Duodenal mucosa (tissue), 2 donors: ENCODE data around the gene TRIM15.
A peak's percentile ranks its signal among the peaks of the same experiment; 100 is the strongest.
"Not testable (repeated sequence)": the region's sequence is repeated elsewhere in the genome, so short reads cannot be mapped to it uniquely, and the experiment has no call there.

ENCODE experiments used
- H3K27ac ChIP-seq: one replicate; pipeline ENCODE4 v1.7.0; 2013; ENCODE audit warnings: low read depth, low read length
- H3K27me3 ChIP-seq, 2 donors: one replicate each; pipeline ENCODE4 v1.7.0; 2013; ENCODE audit warnings: low read length in 2 of 2, control low read depth in 1 of 2; ENCODE audit not compliant: insufficient read depth in 2 of 2, control insufficient read depth in 1 of 2
- H3K36me3 ChIP-seq, 2 donors: one replicate each; pipeline ENCODE4 v1.7.0; 2013; ENCODE audit warnings: low read length in 2 of 2, control low read depth in 1 of 2; ENCODE audit not compliant: insufficient read depth in 2 of 2, control insufficient read depth in 1 of 2
- H3K4me1 ChIP-seq, 2 donors: one replicate each; pipeline ENCODE4 v1.7.0; 2013; ENCODE audit warnings: low read length in 2 of 2, control low read depth in 1 of 2; ENCODE audit not compliant: insufficient read depth in 2 of 2, control insufficient read depth in 1 of 2
- H3K4me3 ChIP-seq, 2 donors: one replicate each; pipeline ENCODE4 v1.7.0; 2013; ENCODE audit warnings: low read length in 2 of 2, low read depth in 1 of 2
- H3K9ac ChIP-seq, 2 donors: one replicate each; pipeline ENCODE4 v1.7.0; 2013; ENCODE audit warnings: low read length in 2 of 2, low read depth in 1 of 2
- H3K9me3 ChIP-seq, 2 donors: one replicate each; pipeline ENCODE4 v1.7.0; 2013; ENCODE audit warnings: low read length in 2 of 2, control low read depth in 1 of 2; ENCODE audit not compliant: control insufficient read depth in 1 of 2

Gene TRIM15

DNA sequence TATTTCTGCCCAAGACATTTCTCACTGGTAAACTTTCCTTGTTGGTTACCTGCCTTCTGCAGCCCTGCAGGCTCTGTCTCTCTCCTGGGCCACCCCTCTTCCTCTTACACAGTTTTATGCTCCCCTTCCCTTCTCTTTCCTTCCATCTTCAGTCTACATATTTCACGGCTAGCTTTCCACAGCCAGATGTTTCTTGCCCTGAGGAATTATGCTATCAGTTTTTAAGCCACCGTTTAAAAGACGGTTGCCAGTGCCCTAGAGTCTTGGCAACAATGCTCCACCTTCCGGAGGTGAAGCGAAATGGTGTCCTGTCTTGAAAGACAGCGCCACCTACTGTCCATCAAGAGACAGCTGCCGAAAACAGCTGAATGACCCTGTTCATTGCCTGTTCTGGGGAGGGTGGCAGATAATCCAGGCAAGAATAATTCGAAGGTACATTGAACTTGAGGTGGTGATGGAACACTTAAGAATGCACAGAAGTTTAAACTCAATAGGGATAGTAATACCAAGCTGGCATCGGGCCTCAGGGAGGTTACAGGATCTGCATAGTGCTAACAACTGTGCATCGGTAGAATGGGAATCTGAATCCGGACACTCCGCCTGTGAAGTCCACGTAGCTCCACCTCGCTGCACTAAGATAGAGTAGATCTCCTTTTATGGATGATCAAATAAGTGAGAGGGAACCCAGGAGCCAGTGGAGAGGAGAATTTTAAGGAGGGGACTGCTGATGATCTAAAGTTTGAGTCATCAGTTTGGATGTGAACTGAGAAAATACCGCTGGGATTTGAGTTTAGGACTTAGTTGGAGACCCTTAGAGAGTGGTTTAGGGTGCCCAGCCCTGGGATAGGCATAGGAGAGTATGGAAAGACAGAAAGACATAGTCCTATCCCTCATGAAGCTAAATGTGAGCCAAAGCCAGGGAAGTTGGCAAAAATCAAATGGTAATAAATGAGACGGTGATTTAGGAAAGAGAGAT is 32.2 kb upstream of the TRIM15 start:
- H3K4me3 ChIP-seq: peak overlapping the region in 1 of 2 donors; percentile 4
- H3K9me3 ChIP-seq: no peaks in the 10 kb centered on the region
- peaks cover 8 to 13% of the 10 kb centered on the region in 2 donors for H3K27me3 ChIP-seq
- H3K4me1 ChIP-seq: peaks cover 21 to 26% of the 10 kb centered on the region in 2 donors
- H3K36me3 ChIP-seq: no peaks in the 10 kb centered on the region
- no peak overlapping the region for H3K9ac ChIP-seq
- no peak overlapping the region for H3K27ac ChIP-seq

GRCh38 chr6:30131947-30132497 is 31.3 kb upstream of the TRIM15 start:
- Histone ChIP-seq H3K9ac (no peak overlapping the region), H3K36me3 (no peaks in the 10 kb centered on the region), H3K27ac (no peak overlapping the region), H3K4me3 (no peak overlapping the region), H3K4me1 (peaks cover 26 to 34% of the 10 kb centered on the region in 2 donors), H3K9me3 (no peaks in the 10 kb centered on the region), H3K27me3 (peaks cover 8 to 13% of the 10 kb centered on the region in 2 donors)

DNA sequence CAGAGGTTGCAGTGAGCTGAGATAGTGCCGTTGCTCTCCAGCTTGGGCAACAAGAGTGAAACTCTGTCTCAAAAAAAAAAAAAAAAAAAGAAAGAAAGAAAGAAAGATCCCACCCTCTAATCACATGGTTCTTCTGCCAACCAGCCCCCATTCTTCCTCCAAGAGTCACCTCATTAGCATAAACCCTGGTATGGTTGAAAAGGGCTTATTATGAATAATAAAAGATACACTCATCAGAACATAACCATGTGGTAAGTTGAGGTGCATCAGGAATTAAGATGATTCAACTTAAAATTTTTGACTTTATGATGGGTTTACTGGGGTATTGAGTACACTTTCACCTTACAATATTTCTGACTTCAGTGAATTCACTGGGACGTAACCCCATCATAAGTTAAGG is 28.2 kb upstream of the TRIM15 start:
- Histone ChIP-seq H3K4me1 (peaks cover 16 to 23% of the 10 kb centered on the region in 2 donors), H3K4me3 (no peak overlapping the region), H3K9me3 (no peaks in the 10 kb centered on the region), H3K27me3 (peaks cover 4% of the 10 kb centered on the region in 2 donors), H3K27ac (no peak overlapping the region), H3K36me3 (no peaks in the 10 kb centered on the region), H3K9ac (no peak overlapping the region)

- Histone ChIP-seq H3K4me3 (peak within 1 kb of the TSS; percentile 38 to 43), H3K9me3 (no peaks in the 10 kb centered on the region), H3K9ac (peak within 1 kb of the TSS; percentile 12 to 27), H3K27ac (no peak within 1 kb of the TSS), H3K4me1 (peaks cover 10 to 17% of the 10 kb centered on the region in 2 donors), H3K27me3 (peaks cover 4% of the 10 kb centered on the region in 2 donors), H3K36me3 (no peaks in the 10 kb centered on the region)
These were observed 27.6 kb upstream of the TRIM15 start, which contains the start of gene TRIM40 for GRCh38 chr6:30135757-30136156. TRIM40 (plus strand) TSS chr6:30136140; CDS start chr6:30137037, 897 bp downstream.

DNA sequence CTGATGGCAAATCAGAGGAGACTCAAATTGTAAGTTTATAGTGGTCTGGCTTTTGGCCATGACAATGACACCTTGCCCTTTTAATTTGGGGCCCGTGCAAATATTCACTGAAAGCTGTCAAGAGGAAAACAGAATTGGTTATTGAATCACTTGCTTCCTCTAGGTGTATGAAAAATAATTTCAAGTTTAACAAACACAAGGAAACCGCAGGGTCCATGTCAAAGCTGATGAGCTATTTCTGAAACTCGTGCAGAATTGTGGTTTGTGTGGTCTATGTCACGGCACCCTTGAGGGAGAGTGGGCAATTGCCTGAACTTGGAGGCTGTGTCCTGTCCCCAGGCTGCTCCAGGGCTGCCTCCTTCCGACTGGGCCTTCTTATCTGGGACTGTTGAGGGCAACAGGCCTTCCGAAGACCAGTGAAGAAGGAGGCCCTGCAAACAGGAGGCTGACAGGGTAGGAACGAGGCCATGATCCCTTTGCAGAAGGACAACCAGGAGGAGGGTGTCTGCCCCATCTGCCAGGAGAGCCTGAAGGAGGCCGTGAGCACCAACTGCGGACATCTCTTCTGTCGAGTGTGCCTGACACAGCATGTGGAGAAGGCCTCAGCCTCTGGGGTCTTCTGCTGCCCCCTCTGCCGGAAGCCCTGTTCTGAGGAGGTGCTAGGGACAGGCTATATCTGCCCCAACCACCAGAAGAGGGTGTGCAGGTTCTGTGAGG is 26.6 kb upstream of the TRIM15 start:
- Histone ChIP-seq H3K4me1 (peaks cover 8 to 15% of the 10 kb centered on the region in 2 donors), H3K27ac (no peak overlapping the region), H3K4me3 (peak overlapping the region; percentile 38 to 43), H3K9ac (peak overlapping the region in 1 of 2 donors; percentile 27), H3K27me3 (peaks cover 4% of the 10 kb centered on the region in 2 donors), H3K9me3 (no peaks in the 10 kb centered on the region), H3K36me3 (no peaks in the 10 kb centered on the region)

- not testable (repeated sequence) for H3K27ac ChIP-seq, H3K36me3 ChIP-seq, H3K9me3 ChIP-seq, H3K4me3 ChIP-seq, H3K9ac ChIP-seq, H3K27me3 ChIP-seq
- H3K4me1 ChIP-seq: peaks cover 21 to 25% of the 10 kb centered on the region in 2 donors
These were observed 23.1 kb upstream of the TRIM15 start for GRCh38 chr6:30140240-30140639.

- H3K27me3 ChIP-seq: no peaks in the 10 kb centered on the region
These were observed 20.7 kb upstream of the TRIM15 start for GRCh38 chr6:30142665-30143064.

DNA sequence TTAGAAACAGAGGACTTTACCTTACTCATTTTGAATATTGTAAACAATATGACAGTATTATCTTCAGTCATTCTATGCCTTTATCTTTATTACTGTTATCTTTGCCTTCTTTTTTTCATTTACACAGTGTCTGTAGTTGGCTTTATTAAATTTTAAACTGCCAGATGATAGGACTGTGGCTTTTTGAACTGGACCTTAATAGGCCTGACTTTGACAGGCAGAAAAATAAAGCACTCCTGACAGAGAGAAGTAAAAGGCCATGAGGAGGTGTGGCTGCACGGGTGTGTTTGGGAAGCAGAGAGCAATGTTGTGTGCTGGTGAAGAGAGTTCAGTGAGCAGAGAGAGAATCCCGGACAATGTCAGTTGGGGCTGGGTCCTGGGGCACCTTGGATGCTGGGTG is 19.6 kb upstream of the TRIM15 start:
- H3K27ac ChIP-seq: no peak overlapping the region

More at GRCh38 chr6:30142665-30143064, 20.7 kb upstream of the TRIM15 start:
- H3K27ac ChIP-seq: no peak overlapping the region
- H3K4me1 ChIP-seq: peaks cover 12 to 13% of the 10 kb centered on the region in 2 donors
- H3K9ac ChIP-seq: no peak overlapping the region
- H3K9me3 ChIP-seq: no peaks in the 10 kb centered on the region
- no peaks in the 10 kb centered on the region for H3K36me3 ChIP-seq
- no peak overlapping the region for H3K4me3 ChIP-seq

GRCh38 chr6:30144811-30145210 is 18.5 kb upstream of the TRIM15 start:
- no peak overlapping the region for H3K9ac ChIP-seq
- H3K4me1 ChIP-seq: peaks cover 12 to 13% of the 10 kb centered on the region in 2 donors
- no peak overlapping the region for H3K4me3 ChIP-seq
- H3K27me3 ChIP-seq: no peaks in the 10 kb centered on the region
- H3K9me3 ChIP-seq: no peaks in the 10 kb centered on the region
- H3K27ac ChIP-seq: no peak overlapping the region
- H3K36me3 ChIP-seq: peaks cover 0 to 4% of the 10 kb centered on the region in 2 donors

More for the DNA sequence above, 19.6 kb upstream of the TRIM15 start:
- H3K27me3 ChIP-seq: no peaks in the 10 kb centered on the region
- H3K9me3 ChIP-seq: no peaks in the 10 kb centered on the region
- H3K36me3 ChIP-seq: peaks cover 0 to 4% of the 10 kb centered on the region in 2 donors
- no peak overlapping the region for H3K9ac ChIP-seq
- peak overlapping the region in 1 of 2 donors; percentile 25 for H3K4me3 ChIP-seq
- peaks cover 12 to 13% of the 10 kb centered on the region in 2 donors for H3K4me1 ChIP-seq
